GM12878 (cell line): Measurements from ENCODE around the gene AOAH. TPM values are rescaled to one million over a fixed set of nuclear protein-coding genes. Genes with fewer than 3 reads are reported as not detected.

Experiments used
- ATAC-seq: fragments of 200-7000 bp; cut with Tn5 transposase; 3 replicates; pipeline ENCODE4 v1.9.1; 2020; ENCODE audit warnings: mild to moderate bottlenecking, moderate library complexity
- BruUV-seq: library from RNA; stranded (reverse); fragments of 400-500 nt; replicated peaks from 2 replicates; lab custom pipeline; 2021; lab: Mats Ljungman, UMichigan
- CTCF ChIA-PET: fragments of 300-600 bp; sonication (Branson Sonifier 250); formaldehyde crosslinking; extraction: SDS; loops from one replicate; lab custom pipeline; 2021; ENCODE audit warnings: inconsistent platforms; lab: Yijun Ruan, JAX
- POLR2A ChIA-PET: fragments of 350-600 bp; formaldehyde crosslinking; extraction: SDS; loops from one replicate; lab custom pipeline; 2021; ENCODE audit warnings: inconsistent platforms; lab: Charles Lee
- RAD21 ChIA-PET: fragments of 300-600 bp; sonication (Branson Sonifier 250); formaldehyde crosslinking; loops from one replicate; lab custom pipeline; 2023; ENCODE audit warnings: antibody characterized with exemption; ENCODE audit not compliant: unreplicated experiment; lab: Charles Lee
- SMC1A ChIA-PET: fragments of 300-600 bp; sonication (Branson Sonifier 250); formaldehyde crosslinking; loops from one replicate; lab custom pipeline; 2023; ENCODE audit not compliant: unreplicated experiment, uncharacterized antibody; lab: Charles Lee
- DNase-seq: peaks from one replicate; pipeline ENCODE4 v3.0.0-alpha.2; 2011; ENCODE audit warnings: low read depth, low spot score
- FAIRE-seq: peaks from 3 replicates; lab custom pipeline; 2011; peaks lifted over from hg19 to GRCh38; lab: Jason Lieb, UNC
- H2AFZ ChIP-seq: 2 replicates; pipeline ENCODE4 v1.6.0; 2011; ENCODE audit warnings: low read depth, low read length, control low read depth; ENCODE audit not compliant: control insufficient read depth
- H3K27ac ChIP-seq: 2 replicates; pipeline ENCODE4 v1.5.1; 2011; ENCODE audit warnings: control low read depth; ENCODE audit not compliant: control insufficient read depth, insufficient read depth
- H3K27me3 ChIP-seq, 2 experiments: replicated peaks in 1 of 2; 2 replicates each; pipeline versions ENCODE4 v1.6.0 to v1.6.1; 2011; ENCODE audit warnings: low read length in 1 of 2; ENCODE audit not compliant: control insufficient read depth in 2 of 2, insufficient read depth in 2 of 2
- H3K36me3 ChIP-seq, 2 experiments: 2 replicates each; pipeline ENCODE4 v1.5.1; 2011; ENCODE audit warnings: low read length in 1 of 2; ENCODE audit not compliant: control insufficient read depth in 2 of 2, insufficient read depth in 2 of 2
- H3K4me1 ChIP-seq: 2 replicates; pipeline ENCODE4 v1.6.1; 2011; ENCODE audit warnings: mild to moderate bottlenecking, low read length, moderate library complexity, mixed read lengths; ENCODE audit not compliant: control insufficient read depth, insufficient read depth
- H3K4me2 ChIP-seq: 2 replicates; pipeline ENCODE4 v1.6.0; 2011; ENCODE audit warnings: control low read depth; ENCODE audit not compliant: control insufficient read depth, insufficient read depth
- H3K4me3 ChIP-seq: fragments of 200-600 bp; sonication (generic); 2 replicates; pipeline ENCODE4 v1.5.1; 2016
- H3K79me2 ChIP-seq: 2 replicates; pipeline ENCODE4 v1.6.0; 2011; ENCODE audit warnings: low read length; ENCODE audit not compliant: control insufficient read depth, insufficient read depth
- H3K9ac ChIP-seq: 2 replicates; pipeline ENCODE4 v1.8.0; 2011; ENCODE audit warnings: low read length, control low read depth, mixed read lengths; ENCODE audit not compliant: control insufficient read depth, insufficient read depth
- H3K9me3 ChIP-seq: replicated peaks from 3 replicates; pipeline ENCODE4 v1.5.1; 2011; ENCODE audit warnings: mild to moderate bottlenecking, low read length; ENCODE audit not compliant: control insufficient read depth, insufficient read depth
- H4K20me1 ChIP-seq: 2 replicates; pipeline ENCODE4 v1.6.0; 2011; ENCODE audit not compliant: control insufficient read depth, insufficient read depth
- BCL11A ChIP-seq: IDR thresholded peaks from 2 replicates; pipeline ENCODE4 v1.6.1; 2011; ENCODE audit warnings: low read depth, low read length
- CREB1 ChIP-seq: IDR thresholded peaks from 2 replicates; pipeline ENCODE4 v1.6.1; 2012; ENCODE audit warnings: low read depth, mild to moderate bottlenecking, inconsistent platforms
- CREM ChIP-seq: IDR thresholded peaks from 2 replicates; pipeline ENCODE4 v1.6.1; 2014; ENCODE audit warnings: antibody characterized with exemption, low read depth
- GABPA ChIP-seq: IDR thresholded peaks from 2 replicates; pipeline ENCODE4 v1.6.1; 2014; ENCODE audit warnings: antibody characterized with exemption, low read depth, mild to moderate bottlenecking, inconsistent platforms
- HDAC6 ChIP-seq: fragments of 200-600 bp; sonication (generic); IDR thresholded peaks from one replicate; pipeline ENCODE4 v1.8.0; 2017; ENCODE audit warnings: antibody characterized with exemption; ENCODE audit not compliant: unreplicated experiment
- NBN ChIP-seq: fragments of 450-650 bp; IDR thresholded peaks from 2 replicates; pipeline ENCODE4 v1.6.1; 2016
- PAX5 ChIP-seq: IDR thresholded peaks from 2 replicates; pipeline ENCODE4 v1.6.1; 2011; ENCODE audit warnings: low read depth, low read length, borderline replicate concordance
- PKNOX1 ChIP-seq: fragments of 450-650 bp; IDR thresholded peaks from 2 replicates; pipeline ENCODE4 v1.6.1; 2016; ENCODE audit warnings: mild to moderate bottlenecking
- PML ChIP-seq: IDR thresholded peaks from 2 replicates; pipeline ENCODE4 v1.6.1; 2012; ENCODE audit warnings: low read length, inconsistent platforms
- SPI1 ChIP-seq: IDR thresholded peaks from 2 replicates; pipeline ENCODE4 v1.6.1; 2011; ENCODE audit warnings: low read depth, mild to moderate bottlenecking, low read length, moderate library complexity, borderline replicate concordance; ENCODE audit not compliant: insufficient read depth
- SUZ12 ChIP-seq: fragments of 200-600 bp; sonication (generic); IDR thresholded peaks from one replicate; pipeline ENCODE4 v1.6.1; 2018; ENCODE audit warnings: antibody characterized with exemption, mild to moderate bottlenecking; ENCODE audit not compliant: unreplicated experiment
- USF2 ChIP-seq: IDR thresholded peaks from 2 replicates; pipeline ENCODE4 v1.6.1; 2011; ENCODE audit warnings: low read depth, low read length, improper control_type of control experiment, borderline replicate concordance
- YBX1 ChIP-seq: fragments of 450-650 bp; IDR thresholded peaks from 2 replicates; pipeline ENCODE4 v1.6.1; 2016; ENCODE audit warnings: antibody characterized with exemption
- ZZZ3 ChIP-seq: IDR thresholded peaks from 2 replicates; pipeline ENCODE4 v1.6.1; 2011; ENCODE audit warnings: low read depth; ENCODE audit not compliant: control insufficient read depth, insufficient read length
- WGBS: methylation state at CpG from one replicate; pipeline ENCODE4 v1.1.6; 2016; ENCODE audit warnings: low lambda C conversion rate; ENCODE audit not compliant: insufficient replicate concordance, insufficient coverage; ENCODE audit errors: missing lambda C conversion rate; 5-methylcytosine and 5-hydroxymethylcytosine counted together
- in situ Hi-C: fragments of 300-500 bp; cut with MboI; formaldehyde crosslinking; loops from 9 replicates; pipeline ENCODE4 v1.14.3; 2018; ENCODE audit warnings: mixed read lengths
- intact Hi-C: fragments of 100-400 bp; cut with micrococcal nuclease; formaldehyde crosslinking; loops from one replicate; pipeline ENCODE4 v1.14.2; 2022; ENCODE audit not compliant: unreplicated experiment
- polyA plus RNA-seq, 11 experiments: library from polyadenylated mRNA; depleted of rRNA in 4 of 11; unstranded in 6 of 11; stranded (reverse) in 5 of 11; fragments of >200 nt; fragmentation: Nextera tagmentation in 4 of 11; fragmentation: Illumina TruSeq in 1 of 11; extraction: Ambion mirVana in 4 of 11; extraction: Trizol in 1 of 11; gene quantifications; 1 replicate in 1 of 11; 2 replicates in 10 of 11; pipeline versions ENCODE4 v1.2.1 to v1.2.3, GENCODE V29; 2011 to 2016; ENCODE audit warnings: inconsistent platforms in 2 of 11, missing spikeins in 2 of 11, low read depth in 1 of 11
- total RNA-seq, 4 experiments: library from RNA; depleted of rRNA in 3 of 4; stranded (reverse); fragments of >200 nt in 3 of 4; fragmentation: Illumina TruSeq in 1 of 4; extraction: Trizol in 1 of 4; gene quantifications; 2 replicates each; pipeline versions ENCODE4 v1.2.1 to v1.2.3, GENCODE V29; 2013 to 2021
- TF ChIP-seq, protein P1 (sequence below): fragments of 450-650 bp; IDR thresholded peaks from 2 replicates; pipeline ENCODE4 v1.6.1; 2016; ENCODE audit warnings: mild to moderate bottlenecking, moderate library complexity, borderline replicate concordance

The AOAH gene
- total and polyA plus RNA-seq, 10 of the 15 experiments (the other 5 are each of a cell fraction or from before 2014, with no cell fraction given), result 0.32 to 2.8 (median 1.4) TPM

DNA sequence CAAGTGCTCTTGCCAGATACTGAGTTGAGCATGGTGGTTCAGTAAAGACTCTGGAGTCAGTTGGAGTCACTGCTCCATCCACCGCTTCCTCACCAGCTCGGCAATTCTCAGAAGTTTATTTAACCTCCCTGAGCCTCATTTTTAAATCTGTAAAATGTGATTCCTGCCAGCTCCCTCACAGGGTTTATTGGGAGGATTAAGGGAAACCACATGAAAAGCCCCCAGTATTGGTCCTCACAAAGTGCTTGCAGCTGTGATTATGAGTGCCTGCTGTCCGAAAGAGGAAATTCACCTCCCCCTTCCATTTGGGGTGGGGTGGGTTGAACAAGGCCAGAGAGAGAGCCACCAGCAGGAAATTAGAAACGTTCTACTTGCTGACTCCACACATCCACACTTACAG is 99.0 kb downstream of the AOAH start (continued):
- no peak for TF ChIP-seq ZZZ3
- TF ChIP-seq YBX1, result no peak
- no peak for TF ChIP-seq HDAC6
- no peak for TF ChIP-seq PKNOX1
- no peak for TF ChIP-seq NBN
- no peak for TF ChIP-seq USF2
- TF ChIP-seq CREM, result no peak
- TF ChIP-seq PAX5, result no peak

DNA sequence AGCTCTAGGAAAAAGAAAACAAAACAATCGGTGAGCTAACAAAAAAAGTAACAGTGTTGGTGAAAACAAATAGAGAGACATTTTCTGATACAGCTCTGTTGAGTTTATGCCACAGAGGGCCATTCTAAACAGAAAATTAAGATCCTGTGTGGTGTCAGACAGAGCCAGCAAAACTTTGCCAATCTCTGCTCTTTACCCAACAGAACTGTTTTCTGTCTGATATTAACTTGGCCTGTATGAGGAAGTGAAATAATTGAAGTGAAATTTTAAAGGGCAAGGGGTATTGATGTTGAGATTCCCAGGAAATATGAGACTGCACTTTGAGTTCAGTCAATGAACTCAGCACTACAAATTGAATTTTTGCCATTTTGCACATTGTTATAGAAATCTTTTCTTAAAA is 101.0 kb downstream of the AOAH start:
- H3K79me2 ChIP-seq, result no peaks in the 10 kb centered on the region
- H3K27ac ChIP-seq, result no peak overlapping the region
- no peak overlapping the region for H3K9ac ChIP-seq
- H3K4me2 ChIP-seq, result no peak overlapping the region
- SMC1A ChIA-PET, result interaction anchor here (1.0 to 1.4 kb wide), 2 partner anchors 15 to 19 kb away, joined by 3 to 5 read pairs; no protein-coding TSS in a partner anchor
- FAIRE-seq, result peak; percentile 38
- CTCF ChIA-PET, result no interaction called here
- no peaks in the 10 kb centered on the region for H3K9me3 ChIP-seq
- BruUV-seq, result no TSS peak
- 61% methylated on average over 1 of the region's 1 CpG for WGBS
- H2AFZ ChIP-seq, result no peak overlapping the region
- H3K27me3 ChIP-seq, result peaks cover 0 to 1% of the 10 kb centered on the region in 2 experiments; a peak in 1 of 4 replicates
- intact Hi-C loops, result no loop called here
- ATAC-seq, result peak; percentile 43; the same call in 1 of the 3 replicates
- POLR2A ChIA-PET, result no interaction called here
- RAD21 ChIA-PET, result no interaction called here
- no peak for DNase-seq
- in situ Hi-C loops, result no loop called here
- no peaks in the 10 kb centered on the region for H3K4me1 ChIP-seq
- no peak overlapping the region for H3K4me3 ChIP-seq
- no peak for TF ChIP-seq BCL11A
- TF ChIP-seq, protein P1, sequence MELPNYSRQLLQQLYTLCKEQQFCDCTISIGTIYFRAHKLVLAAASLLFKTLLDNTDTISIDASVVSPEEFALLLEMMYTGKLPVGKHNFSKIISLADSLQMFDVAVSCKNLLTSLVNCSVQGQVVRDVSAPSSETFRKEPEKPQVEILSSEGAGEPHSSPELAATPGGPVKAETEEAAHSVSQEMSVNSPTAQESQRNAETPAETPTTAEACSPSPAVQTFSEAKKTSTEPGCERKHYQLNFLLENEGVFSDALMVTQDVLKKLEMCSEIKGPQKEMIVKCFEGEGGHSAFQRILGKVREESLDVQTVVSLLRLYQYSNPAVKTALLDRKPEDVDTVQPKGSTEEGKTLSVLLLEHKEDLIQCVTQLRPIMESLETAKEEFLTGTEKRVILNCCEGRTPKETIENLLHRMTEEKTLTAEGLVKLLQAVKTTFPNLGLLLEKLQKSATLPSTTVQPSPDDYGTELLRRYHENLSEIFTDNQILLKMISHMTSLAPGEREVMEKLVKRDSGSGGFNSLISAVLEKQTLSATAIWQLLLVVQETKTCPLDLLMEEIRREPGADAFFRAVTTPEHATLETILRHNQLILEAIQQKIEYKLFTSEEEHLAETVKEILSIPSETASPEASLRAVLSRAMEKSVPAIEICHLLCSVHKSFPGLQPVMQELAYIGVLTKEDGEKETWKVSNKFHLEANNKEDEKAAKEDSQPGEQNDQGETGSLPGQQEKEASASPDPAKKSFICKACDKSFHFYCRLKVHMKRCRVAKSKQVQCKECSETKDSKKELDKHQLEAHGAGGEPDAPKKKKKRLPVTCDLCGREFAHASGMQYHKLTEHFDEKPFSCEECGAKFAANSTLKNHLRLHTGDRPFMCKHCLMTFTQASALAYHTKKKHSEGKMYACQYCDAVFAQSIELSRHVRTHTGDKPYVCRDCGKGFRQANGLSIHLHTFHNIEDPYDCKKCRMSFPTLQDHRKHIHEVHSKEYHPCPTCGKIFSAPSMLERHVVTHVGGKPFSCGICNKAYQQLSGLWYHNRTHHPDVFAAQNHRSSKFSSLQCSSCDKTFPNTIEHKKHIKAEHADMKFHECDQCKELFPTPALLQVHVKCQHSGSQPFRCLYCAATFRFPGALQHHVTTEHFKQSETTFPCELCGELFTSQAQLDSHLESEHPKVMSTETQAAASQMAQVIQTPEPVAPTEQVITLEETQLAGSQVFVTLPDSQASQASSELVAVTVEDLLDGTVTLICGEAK, result no peak
- no peak for TF ChIP-seq PML
- peak; percentile 47; the same call in 1 of the 2 replicates for TF ChIP-seq SPI1
- TF ChIP-seq CREB1, result no peak
- TF ChIP-seq SUZ12, result no peak
- no peak for TF ChIP-seq GABPA
- H3K36me3 ChIP-seq, result no peaks in the 10 kb centered on the region
- no peaks in the 10 kb centered on the region for H4K20me1 ChIP-seq
